Measurements from ENCODE around the gene ORC2. TPM values are rescaled to one million over a fixed set of nuclear protein-coding genes. Genes with fewer than 3 reads are reported as not detected.

The ORC2 gene
- total RNA-seq, 1 donor from 2014 or later, result 21.6 TPM

- Histone ChIP-seq H3K27me3 (no peaks in the 10 kb centered on the region), H3K4me1 (peaks cover 29% of the 10 kb centered on the region), H3K9me3 (no peaks in the 10 kb centered on the region), H3K4me3 (no peak overlapping the region), H3K36me3 (peaks cover 0 to 13% of the 10 kb centered on the region in 2 donors), H3K27ac (no peak overlapping the region)
- TF ChIP-seq POLR2A (IDR thresholded peaks at IDR 0.05) (no peak), POLR2AphosphoS5 (IDR thresholded peaks at IDR 0.05; ENCODE audit: insufficient read depth in 1 of 2, low read depth in 1 of 2) (no peak), CTCF (IDR thresholded peaks at IDR 0.05) (no peak)
- intact Hi-C loops (cut with DNase I), result loop anchor here (10.0 kb wide), 1 partner anchor 113 kb away; the partner anchor contains the start of genes HYCC2 and NDUFB3
- no peak for DNase-seq (ENCODE audit: extremely low spot score in 2 of 2)
These were observed 1.8 kb downstream of the ORC2 start for GRCh38 chr2:200961674-200962073.

GRCh38 chr2:200950378-200950777 is 13.1 kb downstream of the ORC2 start:
- Histone ChIP-seq H3K4me1 (no peaks in the 10 kb centered on the region), H3K27ac (no peak overlapping the region), H3K4me3 (no peak overlapping the region), H3K27me3 (no peaks in the 10 kb centered on the region), H3K36me3 (peaks cover 0 to 59% of the 10 kb centered on the region in 2 donors), H3K9me3 (no peaks in the 10 kb centered on the region)
- DNase-seq (ENCODE audit: extremely low spot score in 2 of 2), result no peak
- intact Hi-C loops (cut with DNase I), result no loop called here
- TF ChIP-seq POLR2A (IDR thresholded peaks at IDR 0.05) (no peak), CTCF (IDR thresholded peaks at IDR 0.05) (no peak), POLR2AphosphoS5 (IDR thresholded peaks at IDR 0.05; ENCODE audit: insufficient read depth in 1 of 2, low read depth in 1 of 2) (no peak)

GRCh38 chr2:200945395-200945729 is 18.1 kb downstream of the ORC2 start:
- DNase-seq (ENCODE audit: extremely low spot score in 2 of 2), result no peak
- no peak overlapping the region for H3K27ac ChIP-seq
- H3K4me1 ChIP-seq, result no peaks in the 10 kb centered on the region
- H3K4me3 ChIP-seq, result no peak overlapping the region
- TF ChIP-seq CTCF (IDR thresholded peaks at IDR 0.05) (no peak), POLR2A (IDR thresholded peaks at IDR 0.05) (no peak), POLR2AphosphoS5 (IDR thresholded peaks at IDR 0.05; ENCODE audit: insufficient read depth in 1 of 2, low read depth in 1 of 2) (no peak)
- no peaks in the 10 kb centered on the region for H3K27me3 ChIP-seq
- H3K9me3 ChIP-seq, result no peaks in the 10 kb centered on the region
- intact Hi-C loops (cut with DNase I), result no loop called here
- H3K36me3 ChIP-seq, result peaks cover 0 to 60% of the 10 kb centered on the region in 2 donors

GRCh38 chr2:200944467-200945394 is 18.7 kb downstream of the ORC2 start:
- H3K36me3 ChIP-seq, result peaks cover 0 to 62% of the 10 kb centered on the region in 2 donors
- no peak for DNase-seq (ENCODE audit: extremely low spot score in 2 of 2)
- intact Hi-C loops (cut with DNase I), result no loop called here
- TF ChIP-seq POLR2A (IDR thresholded peaks at IDR 0.05) (no peak), POLR2AphosphoS5 (IDR thresholded peaks at IDR 0.05; ENCODE audit: insufficient read depth in 1 of 2, low read depth in 1 of 2) (no peak), CTCF (IDR thresholded peaks at IDR 0.05) (no peak)
- no peak overlapping the region for H3K27ac ChIP-seq
- H3K9me3 ChIP-seq, result no peaks in the 10 kb centered on the region
- H3K27me3 ChIP-seq, result no peaks in the 10 kb centered on the region
- H3K4me1 ChIP-seq, result no peaks in the 10 kb centered on the region
- no peak overlapping the region for H3K4me3 ChIP-seq

- no peaks in the 10 kb centered on the region for H3K4me1 ChIP-seq
- no peak overlapping the region for H3K27ac ChIP-seq
- intact Hi-C loops (cut with DNase I), result no loop called here
- no peak for DNase-seq (ENCODE audit: extremely low spot score in 2 of 2)
- TF ChIP-seq POLR2A (IDR thresholded peaks at IDR 0.05) (no peak), CTCF (IDR thresholded peaks at IDR 0.05) (no peak), POLR2AphosphoS5 (IDR thresholded peaks at IDR 0.05; ENCODE audit: insufficient read depth in 1 of 2, low read depth in 1 of 2) (no peak)
- peaks cover 0 to 57% of the 10 kb centered on the region in 2 donors for H3K36me3 ChIP-seq
- no peaks in the 10 kb centered on the region for H3K27me3 ChIP-seq
- no peaks in the 10 kb centered on the region for H3K9me3 ChIP-seq
- H3K4me3 ChIP-seq, result no peak overlapping the region
These were observed 19.8 kb downstream of the ORC2 start for GRCh38 chr2:200943527-200944105.
